Bronchial epithelial cell (primary cell): Measurements from ENCODE around the gene RFX6. TPM values are rescaled to one million over a fixed set of nuclear protein-coding genes. Genes with fewer than 3 reads are reported as not detected.
A peak's percentile ranks its signal among the peaks of the same experiment; 100 is the strongest.

ENCODE experiments used
- DNase-seq: peaks from one replicate; pipeline ENCODE4 v3.0.0-alpha.2; 2010; ENCODE audit warnings: low read depth
- FAIRE-seq: peaks from 2 replicates; lab custom pipeline; 2011; peaks lifted over from hg19 to GRCh38; lab: Jason Lieb, UNC
- H3K27me3 ChIP-seq: 2 replicates; pipeline ENCODE4 v1.5.1; 2011; ENCODE audit warnings: low read length; ENCODE audit not compliant: control insufficient read depth, insufficient read depth
- H3K36me3 ChIP-seq: 2 replicates; pipeline ENCODE4 v1.5.1; 2011; ENCODE audit warnings: low read length; ENCODE audit not compliant: control insufficient read depth, insufficient read depth
- H3K4me3 ChIP-seq: 2 replicates; pipeline ENCODE4 v1.5.1; 2011; ENCODE audit warnings: mild to moderate bottlenecking, low read depth, low read length, control low read depth
- CTCF ChIP-seq: IDR thresholded peaks from 2 replicates; pipeline ENCODE4 v1.5.1; 2011; ENCODE audit warnings: mild to moderate bottlenecking, moderate library complexity, low read length, control low read depth, inconsistent platforms; ENCODE audit not compliant: insufficient read depth, severe bottlenecking
- total RNA-seq: library from RNA; depleted of rRNA; stranded (reverse); fragments of >200 nt; gene quantifications from 2 replicates; pipeline ENCODE4 v1.2.1, GENCODE V29; 2014

Gene RFX6
- total RNA-seq, 1 donor from 2014 or later, result not detected

- FAIRE-seq, result no peak
- Histone ChIP-seq H3K27me3 (no peaks in the 10 kb centered on the region), H3K36me3 (no peaks in the 10 kb centered on the region), H3K4me3 (no peak overlapping the region)
- no peak for TF ChIP-seq CTCF
- peak; percentile 25 for DNase-seq
Observed at GRCh38 chr6:116840091-116840490, 37.0 kb upstream of the RFX6 start.

GRCh38 chr6:116842459-116842858, 34.6 kb upstream of the RFX6 start:
- no peak for TF ChIP-seq CTCF
- Histone ChIP-seq H3K36me3 (no peaks in the 10 kb centered on the region), H3K4me3 (no peak overlapping the region), H3K27me3 (no peaks in the 10 kb centered on the region)
- FAIRE-seq (no peak), DNase-seq (no peak)

- DNase-seq (peak; percentile 48), FAIRE-seq (no peak)
- TF ChIP-seq CTCF, result no peak
- Histone ChIP-seq H3K27me3 (no peaks in the 10 kb centered on the region), H3K36me3 (no peaks in the 10 kb centered on the region), H3K4me3 (no peak overlapping the region)
Observed at GRCh38 chr6:116847227-116847626, 29.8 kb upstream of the RFX6 start.

GRCh38 chr6:116858060-116858459, 19.0 kb upstream of the RFX6 start:
- TF ChIP-seq CTCF, result no peak
- FAIRE-seq, result no peak
- H3K4me3 ChIP-seq, result no peak overlapping the region
- no peaks in the 10 kb centered on the region for H3K27me3 ChIP-seq
- no peaks in the 10 kb centered on the region for H3K36me3 ChIP-seq
- no peak for DNase-seq

DNA sequence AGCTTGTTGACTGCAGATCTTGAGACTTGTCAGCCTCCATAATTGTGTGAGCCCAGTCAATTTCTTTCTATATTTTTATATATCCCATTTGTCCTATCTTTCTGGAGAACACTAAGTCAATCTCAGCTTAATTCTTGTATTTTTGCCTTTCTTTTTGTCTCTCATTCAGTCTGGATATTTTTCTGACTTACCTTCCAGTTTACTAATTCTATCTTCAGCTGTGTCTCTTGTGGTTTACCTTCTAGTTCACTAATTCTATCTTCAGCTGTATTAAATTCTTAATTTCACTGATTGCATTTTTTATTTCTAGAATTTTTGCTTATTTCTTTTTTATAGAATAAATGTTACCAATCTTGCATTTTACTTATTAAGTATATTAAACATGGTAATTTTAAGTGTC, 17.8 kb upstream of the RFX6 start:
- TF ChIP-seq CTCF, result no peak
- H3K27me3 ChIP-seq, result no peaks in the 10 kb centered on the region
- no peak for FAIRE-seq

DNA sequence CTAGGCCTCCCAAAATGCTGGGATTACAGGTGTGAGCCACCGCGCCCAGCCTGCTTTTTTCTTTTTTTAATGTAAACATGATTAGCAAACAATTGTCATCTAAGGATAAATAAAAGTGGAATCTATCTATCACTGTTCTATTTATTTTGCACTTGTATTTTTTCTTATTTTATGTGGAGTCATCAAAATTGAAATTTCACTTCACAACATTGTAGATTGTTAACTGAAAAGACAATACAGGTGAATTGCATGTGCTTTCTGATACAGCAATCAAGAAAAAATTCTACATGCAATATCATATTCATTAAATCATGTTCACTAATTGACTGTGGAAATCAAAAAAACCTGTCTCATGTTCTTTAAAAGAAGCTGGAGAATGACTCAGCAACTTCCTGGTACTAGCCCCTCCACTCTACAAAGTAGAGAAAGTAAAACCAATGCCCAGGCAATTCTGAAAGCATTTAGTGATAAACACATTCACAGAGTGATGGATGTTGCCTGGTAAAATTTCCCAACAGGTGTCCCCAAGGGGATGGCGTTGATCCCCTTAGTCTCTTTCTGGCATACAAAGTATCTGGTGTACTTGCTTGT, 10.7 kb upstream of the RFX6 start:
- DNase-seq, result no peak
- FAIRE-seq, result no peak
- H3K4me3 ChIP-seq, result no peak overlapping the region

More for the DNA sequence above, 17.8 kb upstream of the RFX6 start:
- no peak overlapping the region for H3K4me3 ChIP-seq
- DNase-seq, result no peak
- no peaks in the 10 kb centered on the region for H3K36me3 ChIP-seq

More for the DNA sequence above, 10.7 kb upstream of the RFX6 start:
- no peaks in the 10 kb centered on the region for H3K36me3 ChIP-seq
- TF ChIP-seq CTCF, result no peak
- no peaks in the 10 kb centered on the region for H3K27me3 ChIP-seq
